ENCODE results near the gene TMEM130.

The TMEM130 gene

DNA sequence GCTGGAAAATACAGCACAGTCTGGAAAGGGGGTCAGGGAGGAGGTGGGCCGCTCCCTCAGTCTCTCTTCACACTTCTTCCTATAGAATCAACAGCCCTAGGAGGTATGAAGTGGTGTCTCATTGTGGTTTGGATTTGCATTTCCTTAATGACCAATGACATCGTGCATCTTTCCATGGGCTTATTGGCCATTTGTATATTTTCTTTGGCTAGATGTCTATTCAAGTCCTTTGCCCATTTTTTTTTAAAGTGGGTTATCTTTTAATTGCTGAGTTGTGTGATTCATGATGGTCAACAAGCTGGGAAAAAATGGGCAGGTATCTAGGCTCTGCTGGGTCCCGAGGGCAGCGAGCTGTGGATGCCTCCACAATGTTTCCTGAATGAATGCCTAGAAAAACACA is 29.1 kb downstream of the TMEM130 start:
- no peak for DNase-seq

DNA sequence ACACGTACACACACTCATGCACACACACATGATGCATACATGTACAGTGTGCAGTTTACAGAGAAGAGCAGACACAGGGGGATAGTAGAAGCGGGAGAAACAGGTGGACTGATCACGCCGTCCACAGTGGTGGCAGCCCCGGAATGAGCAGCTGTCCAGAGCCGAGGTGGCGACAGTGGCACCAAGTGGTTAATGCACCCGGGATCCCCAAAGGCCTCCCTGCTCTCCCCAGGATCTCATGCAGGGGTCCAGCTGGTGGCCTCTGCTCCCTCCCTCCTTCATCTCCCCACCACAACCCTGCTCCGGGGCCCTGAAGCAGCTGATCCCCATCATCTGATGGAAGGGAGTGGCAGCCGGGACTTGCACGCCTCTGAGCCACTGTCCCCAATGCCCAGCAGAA is 29.7 kb downstream of the TMEM130 start:
- no peak for DNase-seq

- no peak for DNase-seq
These were observed 32.2 kb downstream of the TMEM130 start for GRCh38 chr7:98837630-98837972.

DNA sequence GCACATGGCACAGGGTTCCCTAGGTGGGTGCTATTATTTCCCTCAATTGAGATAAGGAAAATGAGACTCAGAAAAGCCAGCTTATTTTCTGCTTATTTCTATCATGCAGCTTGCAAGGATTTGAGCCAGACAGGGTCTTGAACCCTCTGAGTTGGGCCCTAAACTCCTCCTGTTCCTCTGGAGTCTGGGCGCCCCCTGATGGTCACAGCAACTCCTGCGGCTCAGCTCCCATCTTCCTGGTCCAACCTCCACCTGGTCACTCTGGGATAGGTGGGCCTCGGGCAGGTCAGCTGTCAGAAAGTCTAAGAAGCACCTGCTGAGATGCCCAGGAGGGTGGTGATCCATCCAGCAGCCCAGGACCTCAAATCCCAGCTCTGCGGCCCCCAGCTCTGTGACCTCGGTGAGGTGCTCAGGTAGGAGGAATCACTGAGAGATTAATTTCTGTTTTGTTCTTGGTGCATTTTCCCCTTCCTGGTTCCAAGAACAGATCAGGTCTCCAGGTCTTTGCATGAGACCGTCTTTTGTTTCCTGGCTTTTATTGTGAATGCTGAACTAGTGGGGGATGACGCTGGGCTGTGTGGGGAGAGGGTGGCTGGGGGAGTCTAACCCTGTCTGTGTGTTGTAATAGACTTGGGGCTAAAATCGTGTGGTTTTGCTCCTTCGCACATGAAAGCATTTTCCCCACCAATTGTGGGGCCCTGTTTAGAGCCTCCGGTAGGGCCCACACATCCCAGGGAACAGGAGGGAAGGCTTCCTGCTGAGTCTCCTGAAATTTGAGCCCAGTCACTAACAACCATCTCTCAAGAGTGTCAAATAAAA is 32.8 kb downstream of the TMEM130 start:
- DNase-seq = peak; percentile 30 to 85

- no peak for DNase-seq
These were observed 34.9 kb downstream of the TMEM130 start for GRCh38 chr7:98834949-98835348.

DNA sequence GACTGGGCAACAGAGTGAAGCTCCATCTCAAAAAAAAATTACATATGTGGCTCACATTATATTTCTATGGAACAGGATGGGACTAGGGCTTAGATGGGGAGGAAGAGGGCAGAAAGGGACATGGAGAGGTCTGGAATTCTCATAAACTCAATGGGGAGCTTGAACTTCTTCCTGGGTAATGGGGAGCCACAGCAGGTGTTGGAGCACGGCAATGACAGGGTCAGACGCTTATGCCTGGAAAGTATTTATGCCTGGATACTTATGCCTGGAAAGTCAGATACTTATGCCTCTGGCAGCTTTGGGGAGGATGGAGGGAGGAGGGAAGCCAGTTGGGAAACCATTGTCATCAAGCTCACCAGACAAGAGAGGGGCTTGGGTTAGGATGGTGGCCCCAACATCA is 36.8 kb downstream of the TMEM130 start:
- DNase-seq = no peak

DNA sequence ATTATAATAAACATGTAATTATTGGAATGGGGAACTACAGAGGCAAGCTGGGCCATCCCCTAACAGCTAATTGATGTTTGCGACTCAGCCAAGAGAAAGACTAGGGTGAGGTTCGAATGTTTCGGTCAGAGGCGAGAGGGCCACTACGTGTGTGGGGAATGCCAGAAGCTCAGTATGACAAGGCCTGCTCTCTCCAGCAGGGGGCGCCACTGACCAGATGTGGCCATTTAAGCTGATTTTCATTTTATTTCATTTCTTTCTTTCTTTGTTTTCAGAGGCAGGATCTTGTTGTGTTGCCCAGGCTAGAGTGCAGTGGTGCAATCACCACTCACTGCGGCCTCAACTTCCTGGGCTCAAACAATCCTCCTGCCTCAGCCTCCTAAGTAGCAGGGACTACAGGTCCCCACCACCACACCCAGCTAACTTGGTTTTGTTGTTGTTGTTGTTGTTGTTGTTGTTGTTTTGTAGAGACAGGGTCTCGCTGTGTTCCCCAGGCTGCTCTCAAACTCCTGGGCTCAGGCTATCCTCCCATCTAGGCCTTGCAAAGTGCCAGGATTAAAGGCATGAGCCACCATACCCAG is 38.1 kb downstream of the TMEM130 start:
- no peak for DNase-seq

DNA sequence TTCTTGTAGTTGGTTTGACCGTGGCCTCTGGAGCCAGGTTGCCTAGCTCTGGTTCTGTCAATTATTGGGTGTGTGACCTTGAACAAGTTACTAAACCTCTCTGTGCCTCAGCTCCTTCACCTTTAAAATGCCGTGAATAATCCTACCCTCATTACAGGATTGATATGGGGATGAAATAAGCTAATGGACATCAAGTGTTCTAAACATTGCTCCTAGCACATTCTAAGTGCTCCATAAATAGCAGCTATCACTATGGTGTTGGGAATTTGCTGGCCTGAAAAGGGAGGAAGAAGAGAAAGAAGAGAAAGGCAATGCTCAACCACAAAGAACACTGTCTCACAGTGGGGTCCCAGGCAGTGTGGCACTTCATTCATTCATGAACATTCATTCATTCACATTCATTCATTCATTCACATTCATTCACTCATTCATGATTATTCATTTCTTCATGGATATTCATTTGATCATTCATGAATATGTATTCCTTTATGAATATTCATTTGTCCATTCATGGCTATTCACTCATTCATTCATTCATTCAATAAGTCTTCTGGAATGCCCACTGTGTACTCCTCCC is 38.8 kb downstream of the TMEM130 start:
- DNase-seq = no peak

GRCh38 chr7:98828368-98828767 is 41.4 kb downstream of the TMEM130 start:
- no peak for DNase-seq

GRCh38 chr7:98827258-98827657 is 42.6 kb downstream of the TMEM130 start:
- no peak for DNase-seq

DNA sequence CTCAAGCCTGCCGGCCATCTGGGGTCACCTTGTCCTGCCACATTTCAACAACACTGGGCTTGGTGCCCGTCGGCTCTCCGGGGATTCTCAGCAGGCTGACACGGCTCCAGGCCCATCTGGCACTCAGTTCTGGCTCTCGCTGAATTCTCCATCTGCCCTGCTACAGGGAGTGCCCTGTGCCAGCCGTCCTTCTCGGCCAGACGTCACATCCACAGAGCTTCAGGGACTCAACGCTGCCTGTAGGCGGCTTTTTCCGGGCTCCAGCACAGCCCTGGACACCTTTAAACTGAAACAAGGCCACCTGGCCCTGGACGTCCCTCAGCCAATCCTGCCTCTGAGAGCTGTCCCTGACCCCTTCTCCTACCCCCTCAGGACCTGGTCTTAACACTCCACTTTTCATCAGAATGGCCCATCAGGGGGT is 43.0 kb downstream of the TMEM130 start:
- DNase-seq = no peak

- no peak for DNase-seq
These were observed 43.4 kb downstream of the TMEM130 start for GRCh38 chr7:98826387-98826786.

GRCh38 chr7:98823226-98823625 is 46.6 kb downstream of the TMEM130 start:
- DNase-seq = no peak

DNA sequence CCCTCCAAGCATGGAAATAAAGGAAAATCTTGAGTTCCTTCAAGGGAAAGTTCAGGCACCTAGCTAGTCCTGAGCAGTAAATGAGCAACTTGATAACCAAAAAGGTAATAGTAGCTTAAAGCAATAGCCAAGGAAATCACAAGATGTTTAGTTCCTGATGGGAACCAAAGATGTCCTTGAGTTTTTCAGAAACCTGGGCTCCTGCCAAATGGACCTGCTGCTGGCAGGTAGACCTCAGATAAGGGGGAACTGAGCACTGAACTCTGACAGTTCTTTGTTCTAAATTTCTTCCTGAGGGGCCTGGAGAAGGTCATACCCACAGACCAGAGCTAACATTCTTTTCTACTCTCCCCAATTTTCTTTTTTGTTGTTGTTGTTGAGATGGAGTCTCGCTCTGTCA is 48.5 kb downstream of the TMEM130 start:
- DNase-seq = no peak

- DNase-seq = no peak
These were observed 52.7 kb downstream of the TMEM130 start for GRCh38 chr7:98816967-98817710.

DNA sequence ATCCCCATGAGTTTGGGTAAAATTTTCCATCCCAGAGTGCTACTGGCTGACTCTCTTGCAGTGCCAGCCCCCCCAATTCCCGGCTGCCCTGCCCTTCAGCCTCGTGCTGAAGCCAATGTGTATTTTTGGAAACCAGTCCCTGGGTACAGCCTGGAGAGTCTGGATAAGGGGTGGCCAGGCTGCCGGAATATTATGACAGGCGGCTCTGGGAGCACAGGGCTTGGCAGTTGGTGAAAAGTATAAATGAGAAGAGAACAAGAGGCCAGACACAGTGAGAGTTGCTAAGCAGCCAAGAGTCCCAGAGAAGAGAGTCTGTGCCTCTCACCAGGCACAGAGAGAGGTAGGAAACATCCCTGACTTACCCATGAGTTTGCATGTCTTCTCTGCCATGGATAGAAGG is 53.6 kb downstream of the TMEM130 start:
- no peak for DNase-seq

GRCh38 chr7:98815313-98815712 is 54.5 kb downstream of the TMEM130 start:
- no peak for DNase-seq

- DNase-seq = no peak
These were observed 58.5 kb downstream of the TMEM130 start for GRCh38 chr7:98811299-98811698.

- DNase-seq = no peak
These were observed 59.5 kb downstream of the TMEM130 start for GRCh38 chr7:98810153-98810802.

DNA sequence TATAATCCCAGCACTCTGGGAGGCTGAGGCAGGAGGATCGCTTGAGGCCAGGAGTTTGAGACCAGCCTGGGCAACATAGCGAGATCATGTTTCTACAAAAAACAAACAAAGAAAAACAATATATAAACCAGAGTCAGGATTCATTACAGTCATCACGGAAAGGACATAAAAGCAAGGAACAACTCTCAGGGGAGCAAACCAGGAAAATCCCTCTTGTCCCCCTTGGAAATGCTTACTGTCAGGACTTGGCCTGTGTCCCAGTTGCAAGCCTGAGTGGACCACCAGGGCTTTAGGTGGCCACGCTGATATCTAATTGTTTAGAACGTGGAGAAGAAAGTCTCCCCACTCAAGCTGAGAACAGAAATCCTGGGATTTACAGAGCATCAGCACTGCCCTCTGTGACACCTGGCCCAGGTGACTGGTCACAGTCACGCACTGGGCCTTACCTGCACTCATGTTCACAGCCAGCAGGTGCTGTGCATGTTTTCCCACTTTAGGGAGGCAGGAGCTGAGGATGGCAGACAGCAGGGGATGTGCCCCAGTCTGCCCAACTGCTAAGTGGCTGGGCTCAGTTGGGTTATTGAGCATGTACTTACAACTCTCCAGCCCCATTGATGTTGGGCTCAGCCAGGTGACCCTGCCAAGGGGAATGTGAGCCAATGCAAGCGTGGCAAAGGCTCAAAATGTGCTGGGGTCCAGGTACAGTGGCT is 60.9 kb downstream of the TMEM130 start:
- DNase-seq = no peak

- DNase-seq = no peak
These were observed 62.5 kb downstream of the TMEM130 start for GRCh38 chr7:98807068-98808048.

All from NCI-H187 (cell line).